SH-SY5Y (cell line): ENCODE results near the gene GTSE1.

Experiments
- GATA2 ChIP-seq: IDR thresholded peaks from 2 replicates; pipeline ENCODE4 v1.6.1; 2011; ENCODE audit warnings: mild to moderate bottlenecking, low read depth, low read length
- GATA3 ChIP-seq: IDR thresholded peaks from 2 replicates; pipeline ENCODE4 v1.6.1; 2011; ENCODE audit warnings: low read depth, mild to moderate bottlenecking, low read length, moderate library complexity

DNA sequence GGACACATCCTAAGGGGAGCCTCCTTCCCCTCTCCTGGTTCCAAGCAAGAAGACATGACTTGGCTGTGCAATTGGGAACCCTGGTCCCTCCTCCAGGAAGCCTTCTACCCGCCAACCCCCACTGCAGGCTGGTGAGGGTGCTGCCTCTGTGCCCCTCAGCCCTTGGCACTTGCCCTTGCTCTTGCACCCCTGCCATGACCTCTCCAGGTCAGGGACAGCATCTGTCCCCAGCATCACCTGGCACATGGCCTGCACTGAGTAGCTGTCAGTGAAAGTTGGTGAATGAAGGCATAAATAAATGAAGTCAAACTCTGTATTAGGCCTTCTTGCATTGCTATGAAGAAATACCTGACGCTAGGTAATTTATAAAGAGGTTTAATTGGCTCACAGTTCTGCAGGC is 1.9 kb upstream of the GTSE1 start:
- TF ChIP-seq GATA3 (no peak), GATA2 (no peak)
